GM21619 (cell line): ENCODE results near the gene OR5AN1.
"Not testable (repeated sequence)": the region's sequence is repeated elsewhere in the genome, so short reads cannot be mapped to it uniquely, and the experiment has no call there.

ENCODE experiments used
- ATAC-seq: cut with Tn5 transposase; IDR thresholded peaks from one replicate; pipeline ENCODE4 v1.9.1; 2021; ENCODE audit not compliant: unreplicated experiment

OR5AN1 gene

GRCh38 chr11:59358595-59358994 lies at the start of gene OR5AN1:
Gene OR5AN1 (plus strand): TSS chr11:59358895. CDS start chr11:59364459, 5,564 bp downstream.
- ATAC-seq: no peak

GRCh38 chr11:59335001-59335400 lies 23.7 kb upstream of the OR5AN1 start:
- no peak for ATAC-seq

GRCh38 chr11:59336176-59336575 lies 22.5 kb upstream of the OR5AN1 start:
- no peak for ATAC-seq

DNA sequence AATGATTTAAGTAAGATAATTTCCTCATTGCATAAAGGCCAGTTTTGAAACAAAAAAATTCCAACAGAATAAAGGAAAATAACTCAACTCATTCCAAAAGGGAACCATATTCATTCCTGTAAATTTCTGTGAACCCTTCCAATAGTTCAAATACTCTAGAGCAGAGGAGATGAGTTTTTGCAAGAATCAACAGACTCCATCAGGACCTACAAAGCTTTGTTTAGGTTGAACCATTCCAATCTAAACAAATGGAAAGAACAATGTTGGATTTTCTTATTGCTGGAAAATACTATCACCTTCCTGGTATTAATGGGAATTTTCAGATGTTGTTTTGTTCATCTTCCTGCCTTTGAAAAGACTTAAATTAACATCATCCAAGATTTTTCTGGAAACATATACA lies 21.8 kb upstream of the OR5AN1 start:
- ATAC-seq: no peak

DNA sequence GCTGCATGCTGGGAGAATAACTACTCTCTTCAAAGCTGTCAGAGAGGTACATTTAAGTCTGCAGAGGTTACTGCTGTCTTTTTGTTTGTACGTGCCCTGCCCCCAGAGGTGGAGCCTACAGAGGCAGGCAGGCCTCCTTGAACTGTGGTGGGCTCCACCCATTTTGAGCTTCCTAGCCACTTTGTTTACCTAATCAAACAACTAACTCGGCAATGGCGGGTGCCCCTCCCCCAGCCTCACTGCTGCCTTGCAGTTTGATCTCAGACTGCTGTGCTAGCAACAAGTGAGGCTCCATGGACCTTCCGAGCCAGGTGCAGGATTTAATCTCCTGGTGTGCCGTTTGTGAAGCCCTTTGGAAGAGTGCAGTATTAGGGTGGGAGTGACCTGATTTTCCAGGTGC lies 9.0 kb upstream of the OR5AN1 start:
- ATAC-seq: not testable (repeated sequence)

DNA sequence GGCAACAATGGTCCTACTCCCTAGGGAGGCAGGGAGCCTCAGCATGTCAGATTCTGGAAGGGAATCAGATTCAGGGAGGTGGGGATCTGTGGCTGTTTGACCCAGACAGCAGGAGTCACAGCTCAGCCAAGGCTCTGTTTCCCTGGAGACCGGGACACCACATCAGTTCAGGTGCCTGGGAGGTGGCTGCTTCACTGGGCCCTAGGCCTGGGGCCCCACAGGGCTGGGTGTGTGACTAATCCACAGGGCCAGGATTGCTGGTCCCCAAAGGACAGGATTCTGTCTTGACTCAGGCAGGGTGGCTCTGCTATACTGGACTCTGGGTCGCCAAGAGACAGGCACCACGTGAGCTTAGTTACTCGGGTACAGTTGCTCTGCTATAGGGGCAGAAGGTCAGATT lies 3.5 kb upstream of the OR5AN1 start:
- no peak for ATAC-seq

DNA sequence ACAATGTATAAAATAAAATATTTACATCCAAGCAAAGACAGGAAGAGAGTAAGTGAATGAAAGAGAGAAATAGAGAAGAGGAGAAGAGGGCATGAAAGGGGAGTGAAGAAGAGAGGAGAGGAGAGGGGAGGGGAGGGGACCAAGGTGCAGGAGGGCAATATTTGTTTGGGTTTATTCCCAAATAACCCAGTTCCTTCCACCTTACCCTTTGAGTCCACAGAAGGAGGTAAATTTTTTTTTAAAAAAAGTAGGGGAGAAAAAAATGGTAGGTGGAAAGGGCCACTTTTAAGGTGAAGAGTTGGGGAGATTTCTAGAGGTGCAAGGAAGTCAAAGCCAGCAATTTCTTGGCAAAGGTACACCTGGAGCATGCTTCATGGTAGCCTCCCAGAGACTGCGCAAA lies 2.1 kb upstream of the OR5AN1 start:
- ATAC-seq: no peak

GRCh38 chr11:59358020-59358419 lies 675 bp upstream of the OR5AN1 start:
- no peak for ATAC-seq

- ATAC-seq: no peak
Measured at GRCh38 chr11:59365232-59366018, 6.7 kb downstream of the OR5AN1 start.

DNA sequence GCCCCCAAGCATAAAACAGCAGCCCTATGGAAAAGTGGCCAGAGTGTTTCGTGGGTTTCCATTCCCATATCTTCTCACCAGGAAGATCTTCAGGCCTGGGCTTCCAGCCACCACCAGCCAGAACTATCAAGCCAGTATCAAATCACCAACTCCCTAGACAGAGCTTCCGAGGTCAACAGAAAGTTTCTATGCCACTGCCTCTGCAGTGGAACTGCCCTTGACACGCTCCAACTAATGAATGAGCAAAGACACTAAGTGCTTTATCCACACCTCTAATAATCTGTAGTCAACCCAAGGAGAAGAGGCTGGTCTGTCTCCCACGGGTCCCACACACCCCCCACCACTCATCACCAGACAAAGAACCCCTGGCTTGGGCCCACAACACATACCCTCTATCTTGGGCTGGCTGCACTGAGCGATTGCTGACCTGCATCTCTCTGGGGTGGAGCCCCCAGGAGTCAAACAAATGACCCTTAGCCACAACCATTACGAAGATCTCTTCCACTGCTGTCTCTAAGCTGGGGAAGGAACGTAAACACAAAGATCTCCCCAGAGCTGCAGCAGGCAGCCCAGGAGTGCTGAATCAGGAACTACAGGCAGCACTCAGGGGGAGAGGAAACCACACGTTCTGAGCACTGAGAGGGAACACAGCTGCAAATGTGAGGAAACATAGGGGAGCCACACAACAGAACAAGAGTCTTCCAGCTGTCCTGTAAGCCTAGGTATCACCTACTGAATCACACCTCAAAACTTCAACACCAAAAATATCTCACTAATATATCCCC lies 9.7 kb downstream of the OR5AN1 start:
- no peak for ATAC-seq

DNA sequence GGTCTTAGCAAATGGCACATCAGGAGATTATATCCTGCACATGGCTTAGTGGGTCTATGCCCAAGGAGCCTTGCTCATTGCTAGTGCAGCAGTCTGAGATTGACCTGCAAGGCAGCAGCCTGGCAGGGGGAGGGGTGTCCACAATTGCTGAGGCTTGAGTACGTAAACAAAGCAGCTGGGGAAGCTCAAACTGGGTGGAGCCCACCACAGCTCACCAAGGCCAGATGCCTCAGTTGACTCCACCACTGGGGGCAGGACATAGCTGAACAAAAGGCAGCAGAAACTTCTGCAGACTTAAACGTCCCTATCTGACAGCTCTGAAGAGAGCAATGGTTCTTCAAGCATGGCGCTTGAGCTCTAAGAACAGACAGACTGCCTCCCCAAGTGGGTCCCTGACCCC lies 13.6 kb downstream of the OR5AN1 start:
- not testable (repeated sequence) for ATAC-seq

DNA sequence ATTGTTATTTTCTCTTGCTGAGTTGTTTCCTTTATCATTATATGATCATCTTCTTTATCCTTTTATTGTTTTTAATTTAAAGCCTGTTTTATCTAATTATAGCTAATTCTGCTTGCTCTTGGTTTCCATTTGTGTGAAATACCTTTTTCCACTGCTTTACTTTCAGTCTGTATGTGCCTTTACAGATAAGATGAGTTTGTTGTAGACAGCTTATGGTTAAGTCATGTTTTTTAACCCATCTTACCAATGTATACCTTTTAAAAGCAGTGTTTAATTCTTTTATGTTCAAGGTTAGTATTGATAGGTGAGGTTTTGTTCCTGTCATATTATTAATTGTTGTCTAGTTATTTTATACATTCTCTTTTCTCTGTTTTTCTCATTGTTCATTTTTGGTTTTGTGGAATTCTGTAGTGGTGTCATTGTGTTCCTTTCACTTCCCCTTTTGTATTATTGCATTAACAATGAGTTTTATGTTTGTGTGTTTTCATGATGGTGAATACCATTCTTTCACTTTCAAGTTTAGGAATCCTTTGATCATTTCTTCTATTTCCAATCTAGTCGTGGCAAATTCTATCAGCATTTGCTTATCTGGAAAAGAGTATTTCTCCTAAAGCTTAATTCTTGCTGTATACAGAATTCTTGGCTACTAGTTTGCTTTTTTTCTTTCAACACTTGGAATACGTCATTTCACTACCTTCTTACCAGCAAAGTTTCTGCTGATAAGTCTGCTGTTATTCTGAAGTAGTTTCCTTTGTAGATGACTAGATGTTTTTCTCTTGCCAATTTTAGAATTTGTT lies 21.8 kb downstream of the OR5AN1 start:
- peak; percentile 97 for ATAC-seq

DNA sequence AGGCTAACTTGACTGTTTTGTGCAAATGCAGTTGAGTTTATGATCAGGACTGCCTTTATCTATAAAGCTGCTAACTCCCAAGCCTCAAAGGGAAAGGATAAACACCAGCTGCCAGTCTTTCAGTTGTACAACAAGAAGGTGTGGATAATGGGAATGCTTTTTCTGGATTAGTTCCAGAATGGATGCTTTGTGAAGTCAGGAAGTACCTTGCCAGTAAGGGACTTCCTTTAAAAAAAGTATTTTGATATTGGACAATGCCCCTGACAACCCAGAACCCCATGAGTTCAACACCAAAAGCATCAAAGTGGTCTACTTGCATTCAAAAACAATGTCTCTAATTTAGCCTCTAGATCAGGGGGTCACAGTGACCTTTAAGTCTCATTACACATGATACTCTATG lies 35.5 kb downstream of the OR5AN1 start:
- ATAC-seq: no peak

DNA sequence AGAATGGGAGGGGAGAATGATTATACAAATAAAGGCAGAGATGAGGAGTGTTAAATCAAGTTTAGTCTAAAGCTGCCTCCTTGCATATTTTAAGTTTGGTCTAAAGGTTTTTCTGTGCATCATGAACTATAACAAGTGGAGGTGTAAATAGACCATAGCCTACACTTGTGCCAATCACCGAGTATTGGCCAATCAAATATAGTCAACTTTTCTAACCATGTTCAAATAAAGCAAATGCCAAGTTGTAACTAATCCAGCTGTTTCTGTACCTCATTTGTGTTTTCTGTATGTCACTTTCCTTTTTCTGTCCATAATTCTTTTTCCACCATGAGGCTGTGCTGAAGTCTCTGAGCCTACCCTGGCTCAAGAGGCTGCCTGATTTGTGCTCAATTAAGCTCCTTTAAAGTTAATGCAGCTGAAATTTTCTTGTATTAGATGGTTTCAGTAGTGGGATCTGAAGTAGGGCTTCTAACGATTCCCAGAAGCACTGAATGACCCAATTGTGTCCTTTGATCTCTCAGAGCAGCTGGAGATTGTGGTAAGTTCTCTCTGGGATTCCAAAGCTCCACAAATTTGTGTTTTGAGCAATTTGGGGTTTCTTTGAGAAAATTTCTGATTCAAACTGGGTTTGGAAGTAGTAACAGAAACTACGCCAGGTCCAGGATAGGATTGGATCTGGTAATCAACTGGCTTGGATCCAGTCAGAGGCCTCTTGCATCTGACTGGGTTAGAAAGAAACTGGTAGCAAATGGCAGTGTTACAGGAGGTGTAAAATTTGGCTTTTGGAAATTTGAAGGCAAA lies 42.0 kb downstream of the OR5AN1 start:
- ATAC-seq: no peak

GRCh38 chr11:59401262-59401552 lies 42.5 kb downstream of the OR5AN1 start:
- no peak for ATAC-seq

DNA sequence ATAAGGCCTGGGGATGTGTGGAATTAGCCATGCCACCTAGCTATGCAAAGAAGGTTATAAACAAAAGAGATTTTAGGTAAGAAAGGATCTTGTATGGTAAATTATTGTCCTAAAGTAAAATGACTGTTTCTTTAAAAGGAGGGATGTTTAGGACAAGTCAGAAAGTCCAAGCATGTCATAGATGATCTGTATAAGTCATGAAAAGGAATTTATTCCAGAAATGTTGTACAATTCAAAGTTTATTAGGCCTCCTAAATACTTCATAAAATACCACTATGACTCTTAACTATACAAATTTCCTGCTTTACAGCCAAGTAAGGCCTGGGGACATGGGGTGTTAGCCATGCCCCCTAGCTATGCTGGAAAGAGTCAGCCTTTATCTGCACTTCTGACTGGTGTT lies 44.9 kb downstream of the OR5AN1 start:
- no peak for ATAC-seq

DNA sequence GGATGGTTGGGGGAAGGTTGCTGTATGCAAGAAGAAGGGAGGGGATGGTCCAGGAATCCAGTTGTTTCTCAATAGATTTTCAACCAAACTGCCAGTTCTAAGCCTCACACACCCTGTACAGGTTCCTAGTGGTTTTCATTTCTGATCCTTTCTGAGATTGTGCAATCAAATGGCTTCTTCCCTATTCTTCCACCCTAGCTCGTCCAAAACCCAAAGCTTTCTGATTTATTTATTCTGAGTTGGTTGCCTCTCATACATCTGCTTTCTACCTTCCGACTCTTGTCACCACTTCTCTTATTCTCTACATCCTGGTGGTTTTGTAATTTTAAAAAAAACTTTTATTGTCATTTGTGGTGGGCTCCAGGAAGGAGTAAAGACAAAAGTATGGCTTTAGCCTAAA lies 55.0 kb downstream of the OR5AN1 start:
- no peak for ATAC-seq

GRCh38 chr11:59415111-59415510 lies 56.4 kb downstream of the OR5AN1 start:
- no peak for ATAC-seq

GRCh38 chr11:59416613-59417012 lies 57.9 kb downstream of the OR5AN1 start:
- no peak for ATAC-seq

- no peak for ATAC-seq
Measured at GRCh38 chr11:59417023-59417422, 58.3 kb downstream of the OR5AN1 start.

DNA sequence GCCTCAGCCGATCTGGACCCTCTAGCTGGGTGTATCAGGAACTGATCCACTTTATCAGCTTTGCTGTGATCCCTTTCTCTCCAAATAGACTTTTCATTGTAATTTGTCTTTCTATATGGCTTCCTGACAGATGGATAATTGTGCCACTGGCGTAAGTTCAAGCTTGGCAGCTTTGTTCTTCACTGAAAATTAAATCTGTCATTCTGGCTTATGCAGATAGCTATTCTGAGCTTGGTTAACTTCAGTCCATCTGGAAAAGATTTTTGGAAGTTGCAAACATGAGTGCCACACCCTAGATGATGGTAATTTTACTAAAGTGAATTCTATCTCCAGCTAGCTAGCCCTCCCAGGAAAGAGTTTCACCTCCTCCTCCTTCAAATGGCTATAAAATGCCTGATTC lies 59.5 kb downstream of the OR5AN1 start:
- no peak for ATAC-seq
